Amygdala (tissue), 56 donors: Measurements from ENCODE around the gene S100B.
"Not testable (repeated sequence)": the region's sequence is repeated elsewhere in the genome, so short reads cannot be mapped to it uniquely, and the experiment has no call there.

Experiments used
- DNase-seq, 56 donors: peaks; one replicate each; lab custom pipeline; 2025; lab: John Stamatoyannopoulos, UW

S100B gene

DNA sequence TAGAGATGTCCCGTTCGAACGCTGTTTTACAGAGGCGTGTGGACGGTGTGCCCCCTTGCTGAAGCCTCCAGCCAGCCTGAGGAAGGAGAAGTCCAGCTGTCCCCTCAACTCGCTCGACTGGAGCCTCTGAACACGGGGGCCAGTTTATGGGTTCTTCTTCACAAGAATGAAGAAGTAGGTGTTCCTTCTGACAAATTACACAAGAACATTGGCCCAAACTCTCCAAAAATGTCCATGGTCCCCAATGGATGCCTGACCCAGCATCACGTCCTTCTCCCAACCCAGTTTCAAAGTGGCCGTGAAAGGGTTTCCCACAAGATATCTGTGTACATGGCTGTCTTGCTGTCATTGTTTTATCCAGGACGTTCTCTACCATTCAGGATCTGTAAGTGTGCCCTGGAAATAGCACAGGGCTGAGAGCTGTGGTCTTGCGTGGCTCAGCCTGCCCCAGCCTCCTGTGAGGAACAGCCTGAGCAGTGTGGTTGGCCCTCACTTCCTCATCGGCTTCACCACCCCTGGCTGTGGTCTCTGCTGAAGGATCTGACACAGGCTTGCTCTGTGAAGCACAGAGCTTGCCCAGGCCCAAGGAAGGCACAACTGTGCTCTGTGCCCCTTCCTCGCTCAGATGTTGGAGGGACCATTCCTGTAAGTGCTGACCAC is 1.0 kb upstream of the S100B start:
- DNase-seq, result peak in 14 of 56 donors; percentile 26 to 66 (median 44)

DNA sequence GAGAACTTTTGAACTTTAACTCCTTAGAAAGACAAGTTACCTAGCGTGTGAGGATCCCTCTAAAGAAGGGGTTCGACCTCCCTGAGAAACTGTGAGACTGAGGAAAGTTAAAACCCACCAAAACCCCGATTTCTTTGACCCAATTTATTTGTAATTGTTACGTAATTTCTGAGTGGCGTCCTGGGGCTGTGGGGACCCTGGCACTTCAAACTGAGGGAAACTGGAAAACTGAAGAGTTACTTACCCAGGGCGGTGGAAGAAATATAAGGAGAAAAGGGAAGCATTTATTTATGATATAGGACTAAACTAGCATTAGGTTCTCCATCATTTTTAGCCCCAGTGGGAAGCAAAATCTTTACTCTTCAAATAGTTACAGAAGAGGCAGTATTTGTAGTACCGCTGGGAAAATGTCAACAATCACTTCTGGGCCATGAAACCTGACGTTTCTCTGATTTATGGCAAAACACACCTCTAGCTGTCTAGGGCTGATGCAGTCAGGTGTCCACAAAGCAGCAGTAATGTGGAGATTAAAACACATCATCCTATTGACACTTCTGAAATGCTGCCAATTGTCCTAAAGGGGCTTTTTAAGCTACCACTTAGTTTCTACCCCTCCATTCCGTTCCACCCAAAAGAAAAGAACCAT is 430 bp downstream of the S100B start:
- DNase-seq, result no peak

DNA sequence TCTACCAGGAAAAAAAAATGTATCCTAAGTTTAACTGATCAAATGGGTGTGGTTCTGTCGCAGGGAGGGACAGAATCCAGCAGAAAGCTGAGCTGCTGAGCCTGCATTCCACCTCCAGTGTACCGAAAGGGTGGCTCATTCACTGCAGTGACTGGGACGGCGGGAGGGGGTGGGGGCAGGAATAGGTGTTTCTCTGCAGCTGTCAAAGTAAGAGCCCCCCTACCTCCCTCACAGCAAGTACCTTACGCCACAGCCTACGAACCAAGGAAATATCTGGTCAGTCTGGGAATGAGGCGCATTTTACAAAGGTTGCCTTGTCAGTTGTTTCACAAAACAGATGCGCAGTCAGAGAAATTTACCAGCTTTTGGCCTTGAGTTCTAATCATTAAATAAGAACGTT is 1.7 kb downstream of the S100B start:
- peak in 4 of 56 donors; percentile 30 to 48 (median 34) for DNase-seq

DNA sequence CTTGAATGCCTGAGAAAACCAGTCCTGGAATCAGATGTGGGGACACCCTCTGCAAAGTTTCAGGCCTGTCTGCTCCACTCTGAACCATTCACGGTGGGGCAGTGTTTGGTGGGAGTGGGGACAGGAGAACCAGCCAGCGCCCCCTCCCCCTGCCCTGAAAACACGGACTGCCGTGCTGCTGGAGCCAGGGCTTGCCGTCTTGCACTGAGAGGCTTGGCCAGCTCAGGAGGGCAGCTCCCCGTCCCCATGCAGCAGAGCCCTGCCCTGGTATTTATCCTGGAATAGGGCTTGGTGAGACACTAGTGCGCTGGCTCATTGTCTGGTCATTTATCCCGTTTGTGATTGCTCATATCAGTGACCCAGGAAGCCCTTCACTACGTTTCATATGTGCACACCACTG is 3.9 kb downstream of the S100B start:
- DNase-seq, result no peak

- no peak for DNase-seq
Measured at GRCh38 chr21:46600305-46600704, 4.6 kb downstream of the S100B start.

- peak in 1 of 56 donors; percentile 54 for DNase-seq
Measured at GRCh38 chr21:46598581-46599572, 6.0 kb downstream of the S100B start.

GRCh38 chr21:46597896-46598343 is 7.0 kb downstream of the S100B start:
- no peak for DNase-seq

DNA sequence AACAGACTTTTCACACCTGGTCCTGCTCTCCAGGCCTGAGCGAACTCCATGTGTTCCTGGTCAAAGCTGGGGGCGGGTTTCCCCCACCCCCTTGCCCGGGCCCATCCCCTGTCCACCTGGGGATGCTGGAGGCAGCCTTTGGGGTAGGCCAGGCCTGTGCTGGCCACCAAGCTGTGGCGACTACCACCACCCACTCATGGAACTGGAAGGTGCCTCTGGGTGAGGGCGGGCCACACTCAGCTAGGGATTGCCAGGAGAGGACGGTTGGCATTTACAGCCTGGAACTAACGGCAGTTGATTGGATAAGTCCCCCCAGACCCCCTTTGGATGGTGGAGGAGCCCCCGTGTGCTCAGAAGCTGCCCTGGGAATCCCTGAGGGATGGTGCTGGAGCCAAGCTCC is 7.9 kb downstream of the S100B start:
- no peak for DNase-seq

GRCh38 chr21:46596201-46596600 is 8.7 kb downstream of the S100B start:
- DNase-seq, result no peak

DNA sequence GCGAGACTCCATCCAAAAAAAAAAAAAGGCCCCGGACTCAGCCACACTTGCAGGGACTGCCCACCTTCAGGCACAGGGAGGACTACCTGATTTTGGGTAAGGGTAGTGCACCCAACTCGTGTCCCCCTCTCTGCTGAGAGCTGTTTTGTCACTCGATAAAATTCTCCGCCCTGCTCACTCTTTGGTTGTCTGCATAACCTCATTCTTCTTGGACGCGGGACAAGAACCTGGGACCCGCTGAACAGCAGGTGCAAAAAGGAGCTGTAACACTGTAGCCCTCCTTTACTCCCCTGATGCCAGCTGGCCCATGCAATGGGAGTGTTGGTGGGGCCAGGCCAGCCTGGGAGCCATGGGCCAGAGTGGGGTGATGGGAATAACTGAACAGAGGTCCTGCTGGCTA is 10.6 kb downstream of the S100B start:
- DNase-seq, result no peak

DNA sequence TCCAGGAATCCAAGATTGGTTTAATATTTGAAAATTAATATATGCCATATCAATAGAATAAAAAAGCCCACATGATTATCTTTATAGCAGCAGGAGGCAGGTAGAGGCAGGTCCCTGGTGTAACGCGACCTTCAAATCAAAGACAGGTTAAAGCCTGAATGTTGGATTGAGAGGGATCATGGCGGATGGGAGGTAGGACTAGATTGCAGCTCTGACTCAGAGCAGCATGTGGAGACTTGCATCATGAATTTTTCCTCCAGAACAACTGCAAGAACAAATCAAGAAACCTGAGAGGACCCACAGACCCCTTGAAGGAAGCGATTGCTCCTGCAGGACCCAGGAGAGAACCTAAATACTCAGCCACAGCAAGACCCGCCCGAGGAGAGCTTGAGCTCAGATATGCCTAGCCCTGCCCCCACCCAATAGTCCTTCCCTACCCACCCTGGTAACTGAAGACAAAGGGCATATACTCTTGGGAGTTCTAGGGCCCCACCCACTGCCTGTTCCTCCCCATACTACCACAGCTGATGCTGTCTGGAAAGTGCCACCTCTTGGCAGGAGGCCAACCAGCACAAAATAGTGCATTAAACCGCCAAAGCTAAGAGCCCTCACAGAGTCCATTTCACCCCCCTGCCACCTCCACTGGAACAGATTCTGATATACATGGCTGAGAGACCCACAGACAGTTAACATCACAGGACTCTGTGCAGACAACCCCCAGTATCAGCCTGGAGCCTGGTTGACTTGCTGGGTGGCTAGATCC is 19.5 kb downstream of the S100B start:
- no peak for DNase-seq

- no peak for DNase-seq
Measured at GRCh38 chr21:46581780-46582307, 23.0 kb downstream of the S100B start.

DNA sequence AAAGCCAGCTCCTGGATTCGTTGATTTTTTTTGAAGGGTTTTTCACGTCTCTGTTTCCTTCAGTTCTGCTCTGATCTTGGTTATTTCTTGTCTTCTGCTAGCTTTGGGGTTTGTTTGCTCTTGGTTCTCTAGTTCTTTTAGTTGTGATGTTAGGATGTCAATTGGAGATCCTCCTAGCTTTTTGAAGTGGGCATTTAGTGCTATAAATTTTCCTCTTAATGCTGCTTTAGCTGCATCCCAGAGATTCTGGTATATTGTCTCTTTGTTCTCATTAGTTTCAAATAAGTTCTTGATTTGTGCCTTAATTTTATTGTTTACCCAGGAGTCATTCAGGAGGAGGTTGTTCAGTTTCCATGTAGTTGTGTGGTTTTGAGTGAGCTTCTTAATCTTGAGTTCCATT is 25.5 kb downstream of the S100B start:
- not testable (repeated sequence) for DNase-seq

- DNase-seq, result not testable (repeated sequence)
Measured at GRCh38 chr21:46577786-46578185, 27.1 kb downstream of the S100B start.

DNA sequence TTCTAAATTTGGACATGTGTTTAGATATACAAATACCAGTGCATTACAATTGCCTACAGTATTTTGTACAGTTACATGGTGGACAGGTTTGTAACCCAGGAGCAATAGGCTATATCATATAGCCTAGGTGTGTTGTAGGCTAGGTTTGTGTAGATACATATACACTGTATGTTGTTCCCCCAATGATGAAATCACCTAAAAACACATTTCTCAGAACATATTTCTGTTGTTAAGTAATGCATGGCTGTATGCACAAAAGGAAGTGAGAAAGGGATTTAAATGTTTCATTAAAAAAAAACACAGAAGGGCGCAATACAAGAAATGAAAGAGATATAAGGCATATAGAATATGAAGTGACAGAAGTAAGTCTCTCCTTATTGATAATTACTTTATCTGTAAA is 32.0 kb downstream of the S100B start:
- no peak for DNase-seq

GRCh38 chr21:46570631-46571030 is 34.3 kb downstream of the S100B start:
- no peak for DNase-seq

- no peak for DNase-seq
Measured at GRCh38 chr21:46570119-46570518, 34.8 kb downstream of the S100B start.

DNA sequence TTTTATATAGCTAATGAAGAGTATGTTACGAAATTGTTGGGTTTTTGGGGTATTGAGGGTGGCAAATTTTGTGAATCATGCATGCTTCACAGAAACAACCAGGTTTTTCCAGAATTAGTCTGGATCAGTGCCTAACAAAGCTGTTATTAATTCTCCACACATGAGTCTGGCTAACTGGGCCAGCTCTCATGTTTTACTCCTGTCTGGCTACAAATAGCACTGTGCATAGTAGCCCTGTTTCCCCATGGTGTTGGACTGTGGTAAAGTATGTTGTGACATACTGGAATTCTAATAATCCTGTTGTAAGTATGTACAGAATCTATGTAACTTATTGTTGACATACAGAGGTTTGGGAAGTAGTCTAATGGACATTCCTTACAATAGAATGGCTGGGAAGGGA is 35.8 kb downstream of the S100B start:
- no peak for DNase-seq

- no peak for DNase-seq
Measured at GRCh38 chr21:46568562-46568961, 36.3 kb downstream of the S100B start.

GRCh38 chr21:46567348-46567747 is 37.5 kb downstream of the S100B start:
- DNase-seq, result no peak
